Epidermal melanocyte (primary cell): ENCODE data around the gene DVL1.
"Not testable (repeated sequence)": the region's sequence is repeated elsewhere in the genome, so short reads cannot be mapped to it uniquely, and the experiment has no call there.

Experiments
- DNase-seq: peaks from one replicate; pipeline ENCODE4 v3.0.0; 2011; ENCODE audit warnings: low spot score; ENCODE audit not compliant: insufficient read length

Gene DVL1

GRCh38 chr1:1373815-1374588 is 24.8 kb upstream of the DVL1 start:
- no peak for DNase-seq

GRCh38 chr1:1373051-1373814 is 24.0 kb upstream of the DVL1 start:
- no peak for DNase-seq

DNA sequence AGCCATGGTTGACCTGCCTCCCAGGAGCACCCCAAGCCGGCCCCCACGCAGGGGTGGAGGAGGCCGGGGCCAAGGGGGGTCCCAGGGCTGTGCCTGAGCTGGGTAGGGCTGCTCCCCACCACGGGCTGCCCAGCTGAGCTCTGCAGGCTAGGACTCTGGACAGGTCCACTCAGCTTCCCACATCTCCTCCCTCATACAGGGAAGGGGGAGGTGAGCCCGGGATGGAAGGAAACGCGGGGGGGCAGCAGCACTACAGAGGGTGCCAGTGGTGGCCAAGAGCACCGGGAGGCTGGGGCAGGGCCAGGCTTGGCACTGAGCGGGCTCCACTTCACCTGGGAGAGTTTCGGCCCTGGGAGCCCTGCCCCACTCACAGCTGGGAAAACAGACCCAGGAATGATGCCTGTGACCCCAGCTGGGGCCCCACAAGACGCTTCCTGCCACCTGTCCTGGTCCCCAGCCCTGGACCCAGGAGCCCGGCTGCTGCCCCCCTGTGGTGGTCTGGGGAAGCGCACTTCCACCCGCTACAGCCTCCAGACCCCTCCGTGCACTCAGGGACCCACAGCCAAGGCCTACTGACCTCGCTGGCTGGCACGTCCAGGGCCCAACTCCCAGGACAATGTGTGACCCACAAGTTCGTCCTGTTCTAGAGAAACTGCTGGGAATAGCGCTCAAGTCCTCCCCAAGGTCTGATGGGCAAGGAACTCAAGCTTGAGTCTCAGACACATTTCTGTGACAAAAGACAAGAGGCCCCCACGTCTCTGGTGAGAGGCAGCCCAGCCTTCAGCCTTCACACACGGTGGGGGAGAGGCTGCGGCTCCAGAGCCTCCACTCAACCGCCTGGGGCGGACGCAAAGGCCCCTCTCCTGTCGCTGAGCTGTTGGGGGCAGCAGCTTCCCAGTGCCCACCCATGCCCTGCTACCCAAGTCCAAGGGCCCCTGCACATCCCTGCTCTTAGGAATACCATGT is 22.8 kb upstream of the DVL1 start:
- no peak for DNase-seq

- DNase-seq, result no peak
Observed at GRCh38 chr1:1371364-1371745, 22.1 kb upstream of the DVL1 start.

- no peak for DNase-seq
Observed at GRCh38 chr1:1370771-1371300, 21.6 kb upstream of the DVL1 start.

DNA sequence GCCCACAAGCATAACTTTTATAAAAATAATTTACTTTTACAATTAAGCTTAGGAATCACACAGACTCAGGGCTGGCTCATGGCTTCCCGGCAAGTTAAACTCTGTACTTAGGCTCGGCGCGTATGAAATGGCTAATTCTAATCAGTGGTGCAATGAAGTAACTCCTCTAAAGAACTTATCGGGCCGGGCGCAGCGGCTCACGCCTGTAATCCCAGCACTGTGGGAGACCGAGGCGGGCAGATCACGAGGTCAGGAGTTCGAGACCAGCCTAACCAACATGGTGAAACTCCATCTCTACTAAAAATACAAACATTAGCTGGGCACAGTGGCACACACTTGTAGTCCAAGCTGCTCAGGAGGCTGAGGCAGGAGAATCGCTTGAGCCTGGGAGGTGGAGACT is 20.9 kb upstream of the DVL1 start:
- DNase-seq, result not testable (repeated sequence)

DNA sequence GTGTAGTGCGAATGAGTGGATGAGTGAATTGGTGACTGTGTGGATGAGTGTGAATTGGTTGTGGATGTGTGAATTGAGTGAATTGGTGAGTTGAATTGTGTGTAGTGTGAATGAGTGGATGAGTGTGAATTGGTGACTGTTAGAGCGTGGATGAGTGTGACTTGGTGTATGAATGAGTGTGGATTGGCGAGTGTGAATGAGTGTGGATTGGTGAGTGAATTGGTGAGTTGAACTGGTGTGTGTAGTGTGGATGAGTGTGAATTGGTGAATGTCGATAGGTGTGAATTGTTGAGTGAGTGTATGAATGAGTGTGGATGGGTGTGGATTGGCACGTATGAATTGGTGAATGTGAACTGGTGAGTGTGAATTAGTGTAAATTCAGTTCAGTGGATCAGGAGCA is 18.1 kb upstream of the DVL1 start:
- DNase-seq, result no peak

- no peak for DNase-seq
Observed at GRCh38 chr1:1366699-1367066, 17.5 kb upstream of the DVL1 start.

DNA sequence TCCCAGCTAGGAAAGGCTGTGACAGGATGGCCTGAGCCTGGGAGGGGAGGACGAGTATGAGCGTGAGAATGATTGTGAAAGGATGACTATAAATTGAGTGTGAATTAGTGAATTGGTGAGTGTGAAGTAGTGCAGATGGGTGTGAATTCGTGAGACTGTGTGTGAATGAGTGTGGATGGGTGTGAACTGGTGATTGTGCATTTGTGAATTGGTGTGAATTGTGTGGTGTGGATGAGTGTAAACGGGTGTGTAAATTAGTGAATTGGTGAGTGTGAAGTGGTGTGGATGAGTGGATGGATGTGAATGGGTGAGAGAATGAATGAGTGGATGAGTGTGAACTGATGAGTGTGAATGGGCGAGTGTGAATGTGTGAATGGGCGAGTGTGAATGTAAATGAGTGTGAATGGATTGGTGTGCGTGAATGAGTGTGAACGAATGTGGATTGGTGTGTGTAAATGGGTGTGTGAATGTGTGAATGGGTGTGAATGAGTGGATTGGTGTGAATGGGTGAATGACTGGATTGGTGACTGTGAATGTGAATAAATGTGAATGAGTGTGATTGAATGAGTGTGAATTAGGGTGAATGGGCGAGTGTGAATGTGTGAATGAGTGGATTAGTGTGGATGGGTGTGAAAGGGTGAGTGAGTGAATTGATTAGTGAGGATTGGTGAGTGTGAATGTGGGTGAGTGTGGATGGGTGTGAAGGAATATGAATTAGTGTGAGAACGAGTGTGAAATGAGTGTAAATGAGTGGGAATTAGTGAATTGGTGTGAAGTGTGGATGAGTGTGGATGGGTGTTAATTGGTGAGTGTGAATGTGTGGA is 16.9 kb upstream of the DVL1 start:
- DNase-seq, result no peak

DNA sequence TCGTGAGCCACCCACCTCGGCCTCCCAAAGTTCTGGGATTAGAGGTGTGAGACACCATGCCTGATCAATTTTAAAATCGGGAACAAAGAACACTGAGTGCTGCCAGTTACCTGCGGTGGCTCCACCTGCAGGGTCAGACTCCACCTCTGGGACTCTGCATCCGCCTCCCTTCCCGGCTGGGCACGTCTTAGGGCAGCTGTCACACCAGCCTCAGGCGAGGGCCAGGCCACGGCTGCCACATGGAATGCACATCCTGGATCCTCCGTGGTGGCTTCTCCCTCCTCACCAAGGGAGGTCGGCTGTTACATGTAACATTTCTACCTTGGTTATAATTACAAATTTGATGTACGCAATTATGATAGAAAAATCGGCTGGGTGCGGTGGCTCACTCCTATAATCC is 15.0 kb upstream of the DVL1 start:
- no peak for DNase-seq

DNA sequence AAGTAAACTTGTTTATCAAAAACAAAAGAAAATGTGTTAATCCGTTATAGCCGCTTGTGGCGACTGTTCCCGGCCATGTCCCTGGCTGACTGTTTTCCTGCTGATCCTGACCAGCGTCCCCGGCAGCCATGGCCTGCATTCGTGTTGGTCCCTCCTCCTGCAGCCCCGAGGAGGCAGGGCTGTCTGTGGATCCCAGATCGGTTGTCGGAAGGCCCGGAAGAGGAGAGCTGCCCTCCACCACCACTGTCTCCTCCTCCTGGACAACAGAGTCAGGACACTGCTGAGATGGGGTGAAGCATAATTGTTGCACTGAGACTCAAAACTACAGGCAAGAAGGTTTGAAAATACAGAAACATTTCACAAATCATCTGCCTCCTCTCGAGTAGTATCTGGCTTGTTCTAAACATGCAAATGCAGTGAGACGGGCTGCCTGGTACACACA is 12.8 kb upstream of the DVL1 start:
- peak; percentile 76 for DNase-seq

GRCh38 chr1:1361233-1361981 is 12.2 kb upstream of the DVL1 start:
- DNase-seq, result no peak

GRCh38 chr1:1360506-1361169 is 11.4 kb upstream of the DVL1 start:
- peak; percentile 79 for DNase-seq

DNA sequence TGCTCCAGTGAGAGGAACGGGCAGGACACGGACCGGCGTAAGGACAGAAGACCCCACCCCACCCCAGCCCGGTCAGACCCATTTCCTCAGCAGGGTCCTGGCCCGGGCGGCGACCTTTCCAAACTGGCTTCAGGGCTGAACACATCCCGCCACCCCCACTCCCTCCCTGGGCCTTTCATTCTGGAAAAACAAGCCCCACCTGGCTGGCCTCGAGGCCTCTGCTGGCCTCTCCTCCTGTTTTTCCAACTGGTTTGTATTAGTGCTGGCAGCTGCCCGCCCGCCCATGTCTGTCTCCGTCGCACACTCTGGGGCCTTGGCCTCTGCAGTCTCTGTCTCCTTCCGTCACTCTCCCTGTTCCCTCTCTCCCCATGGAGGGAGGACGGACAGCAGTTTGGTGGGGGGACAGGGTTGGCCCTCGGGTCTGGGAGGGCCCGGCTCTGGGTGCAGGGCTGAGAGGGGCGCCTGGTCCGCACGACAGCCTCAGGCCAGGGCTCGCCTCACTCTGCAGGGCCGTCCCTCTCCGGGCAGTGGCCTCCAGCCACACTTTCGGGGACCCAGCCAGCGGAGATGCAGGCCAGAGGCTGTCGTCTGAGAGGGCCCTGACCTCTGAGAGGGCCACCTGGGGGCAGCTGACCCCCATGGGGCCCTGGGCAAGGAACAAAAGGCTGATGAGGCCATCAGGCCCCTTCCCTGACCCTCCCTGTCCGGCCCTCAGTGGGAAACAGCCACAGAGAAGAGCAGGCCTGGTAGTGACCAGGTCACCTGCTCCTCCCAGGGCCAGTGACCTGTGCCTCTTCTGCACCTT is 10.6 kb upstream of the DVL1 start:
- DNase-seq, result no peak

- no peak for DNase-seq
Observed at GRCh38 chr1:1359308-1359663, 10.1 kb upstream of the DVL1 start.

- DNase-seq, result no peak
Observed at GRCh38 chr1:1358433-1359271, 9.4 kb upstream of the DVL1 start, which contains the start of gene MXRA8. Gene MXRA8 (minus strand): TSS chr1:1358555. CDS start chr1:1358504, 51 bp downstream.

GRCh38 chr1:1357871-1358432 is 8.7 kb upstream of the DVL1 start:
- DNase-seq, result no peak
